GM12875 (cell line): ENCODE data around the gene FAM107B.
"Not testable (repeated sequence)": the region's sequence is repeated elsewhere in the genome, so short reads cannot be mapped to it uniquely, and the experiment has no call there.

Experiments used
- H3K4me3 ChIP-seq: one replicate; pipeline ENCODE4 v1.5.1; 2011; ENCODE audit warnings: low read depth, low read length, control low read depth
- TF ChIP-seq, protein P1 (sequence below): IDR thresholded peaks from 2 replicates; pipeline ENCODE4 v1.5.1; 2011; ENCODE audit warnings: low read depth, mild to moderate bottlenecking, control low read depth, inconsistent platforms, low read length, moderate library complexity, borderline replicate concordance; ENCODE audit not compliant: insufficient read depth

Gene FAM107B

DNA sequence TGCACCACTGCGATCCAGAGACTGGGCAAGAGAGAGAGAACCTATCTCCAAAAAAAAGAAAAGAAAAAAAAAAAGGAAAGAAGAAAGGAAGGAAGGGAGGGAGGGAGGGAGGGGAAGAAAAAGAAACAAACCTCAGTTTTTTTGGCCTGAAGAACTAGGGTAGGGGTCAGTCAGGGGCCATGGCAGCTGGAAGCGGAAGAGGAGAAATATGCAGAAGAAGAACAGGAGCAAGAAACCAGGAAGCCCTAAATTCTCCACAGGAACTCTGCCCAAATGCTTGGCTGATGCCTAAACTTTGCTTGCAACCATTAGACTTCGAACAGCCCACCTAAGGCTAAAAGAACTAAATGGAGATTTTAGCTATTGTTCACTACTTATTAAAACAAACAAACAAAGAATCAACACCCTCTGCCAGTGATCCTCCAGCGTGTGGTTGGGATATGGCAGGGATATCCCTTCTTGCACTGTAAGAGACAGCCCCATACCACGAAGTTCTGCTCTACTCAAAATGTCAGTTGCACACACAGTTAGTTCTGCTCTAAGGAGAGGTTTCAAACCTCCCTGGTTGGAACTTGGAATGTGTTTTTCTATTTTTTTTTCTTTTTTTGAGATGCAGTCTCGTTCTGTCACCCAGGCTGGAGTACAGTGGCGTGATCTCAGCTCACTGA is 139.5 kb downstream of the FAM107B start:
- H3K4me3 ChIP-seq, result no peak overlapping the region
- TF ChIP-seq, protein P1, sequence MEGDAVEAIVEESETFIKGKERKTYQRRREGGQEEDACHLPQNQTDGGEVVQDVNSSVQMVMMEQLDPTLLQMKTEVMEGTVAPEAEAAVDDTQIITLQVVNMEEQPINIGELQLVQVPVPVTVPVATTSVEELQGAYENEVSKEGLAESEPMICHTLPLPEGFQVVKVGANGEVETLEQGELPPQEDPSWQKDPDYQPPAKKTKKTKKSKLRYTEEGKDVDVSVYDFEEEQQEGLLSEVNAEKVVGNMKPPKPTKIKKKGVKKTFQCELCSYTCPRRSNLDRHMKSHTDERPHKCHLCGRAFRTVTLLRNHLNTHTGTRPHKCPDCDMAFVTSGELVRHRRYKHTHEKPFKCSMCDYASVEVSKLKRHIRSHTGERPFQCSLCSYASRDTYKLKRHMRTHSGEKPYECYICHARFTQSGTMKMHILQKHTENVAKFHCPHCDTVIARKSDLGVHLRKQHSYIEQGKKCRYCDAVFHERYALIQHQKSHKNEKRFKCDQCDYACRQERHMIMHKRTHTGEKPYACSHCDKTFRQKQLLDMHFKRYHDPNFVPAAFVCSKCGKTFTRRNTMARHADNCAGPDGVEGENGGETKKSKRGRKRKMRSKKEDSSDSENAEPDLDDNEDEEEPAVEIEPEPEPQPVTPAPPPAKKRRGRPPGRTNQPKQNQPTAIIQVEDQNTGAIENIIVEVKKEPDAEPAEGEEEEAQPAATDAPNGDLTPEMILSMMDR, result no peak

DNA sequence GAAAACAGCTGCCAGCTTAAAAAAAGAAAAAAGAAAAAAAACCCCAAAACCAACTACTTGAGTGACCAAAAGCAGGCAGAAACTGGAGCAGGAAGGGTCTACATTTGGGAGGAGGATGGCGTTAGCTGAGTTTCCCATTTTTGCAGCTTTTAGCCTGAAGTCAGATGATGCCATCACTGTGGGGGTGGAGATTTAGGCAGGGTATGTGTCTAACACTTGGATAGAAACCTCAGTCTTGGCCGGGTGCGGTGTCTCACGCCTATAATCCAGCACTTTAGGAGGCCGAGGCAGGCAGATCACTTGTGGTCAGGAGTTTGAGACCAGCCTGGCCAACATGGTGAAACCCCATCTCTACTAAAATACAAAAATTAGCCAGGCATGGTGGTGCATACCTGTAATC is 140.1 kb downstream of the FAM107B start:
- H3K4me3 ChIP-seq, result not testable (repeated sequence)

DNA sequence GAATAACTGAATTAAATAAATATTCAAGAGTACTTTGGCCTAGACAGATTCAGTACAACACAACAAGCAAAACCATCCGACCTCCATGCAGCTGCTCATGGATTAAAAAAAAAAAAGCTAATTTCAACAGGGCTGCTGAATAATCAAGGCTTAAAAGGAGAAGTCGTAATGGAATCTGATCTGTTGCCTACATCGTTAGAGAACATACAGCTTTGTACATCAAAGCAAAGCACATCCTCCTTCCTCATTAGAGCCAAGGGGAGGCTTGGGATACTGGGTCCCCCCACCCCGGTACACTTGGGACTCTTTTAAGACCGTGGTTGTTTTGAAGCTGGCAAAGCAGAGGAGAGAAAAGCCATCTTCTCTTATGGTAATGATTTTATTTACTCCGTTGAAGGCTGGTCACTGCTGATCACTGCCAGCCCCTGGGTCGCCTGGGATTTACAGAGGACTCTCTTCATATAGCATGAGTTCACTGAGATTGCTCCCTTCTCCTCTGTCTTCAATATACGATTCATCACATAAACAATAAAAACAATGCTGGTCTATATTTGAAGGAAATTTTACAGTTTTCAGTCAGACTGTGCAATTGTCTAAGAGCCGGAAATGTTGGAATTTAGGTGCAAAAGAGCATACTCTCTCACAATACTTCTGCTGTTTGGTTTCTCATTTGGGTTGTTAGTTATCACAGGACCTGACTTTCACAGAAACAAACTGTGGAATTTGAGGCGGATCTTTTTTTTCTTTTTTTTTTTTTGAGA is 148.8 kb downstream of the FAM107B start:
- TF ChIP-seq, protein P1, result no peak

DNA sequence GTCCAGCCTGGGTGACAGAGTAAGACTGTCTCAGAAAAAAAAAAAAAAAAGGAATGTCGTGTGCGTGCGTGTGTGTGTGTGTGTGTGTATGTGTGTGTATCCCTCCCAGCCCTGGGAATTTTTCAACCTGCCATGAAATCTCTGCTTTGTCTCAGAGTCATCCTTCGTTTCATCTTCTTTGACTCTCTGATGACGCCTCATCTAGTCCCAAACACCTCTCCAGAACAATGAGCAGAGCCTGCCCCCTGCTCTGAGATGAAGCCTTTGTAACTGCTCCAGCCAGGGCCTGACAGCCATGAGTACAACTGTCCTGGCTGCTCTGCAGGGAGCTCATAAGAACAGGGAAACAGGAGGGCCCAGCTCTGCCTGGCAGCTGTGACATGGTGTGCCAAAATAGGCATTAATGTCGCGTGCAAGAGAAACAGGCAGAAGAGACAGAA is 149.5 kb downstream of the FAM107B start:
- no peak overlapping the region for H3K4me3 ChIP-seq
- TF ChIP-seq, protein P1, result no peak

More for the DNA sequence above, 148.8 kb downstream of the FAM107B start:
- H3K4me3 ChIP-seq, result no peak overlapping the region

DNA sequence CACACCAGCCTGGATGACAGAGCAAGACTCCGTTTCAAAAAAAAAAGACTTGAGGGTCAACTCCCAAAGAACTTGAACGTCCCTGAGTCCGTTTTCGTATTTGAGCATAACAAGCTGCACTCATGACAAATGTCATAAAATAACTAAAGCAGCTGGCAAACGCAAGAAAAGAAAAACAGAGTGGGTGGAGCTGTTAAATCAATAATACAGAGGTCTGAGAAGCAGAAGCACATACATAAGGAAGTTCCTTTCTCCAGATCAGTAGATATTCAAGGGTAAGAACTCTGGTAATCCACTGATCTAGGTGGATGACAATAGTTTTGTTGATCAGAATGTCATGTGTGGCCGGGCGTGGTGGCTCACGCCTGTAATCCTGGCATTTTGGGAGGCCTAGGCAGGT is 150.1 kb downstream of the FAM107B start:
- no peak overlapping the region for H3K4me3 ChIP-seq
- TF ChIP-seq, protein P1, result no peak

DNA sequence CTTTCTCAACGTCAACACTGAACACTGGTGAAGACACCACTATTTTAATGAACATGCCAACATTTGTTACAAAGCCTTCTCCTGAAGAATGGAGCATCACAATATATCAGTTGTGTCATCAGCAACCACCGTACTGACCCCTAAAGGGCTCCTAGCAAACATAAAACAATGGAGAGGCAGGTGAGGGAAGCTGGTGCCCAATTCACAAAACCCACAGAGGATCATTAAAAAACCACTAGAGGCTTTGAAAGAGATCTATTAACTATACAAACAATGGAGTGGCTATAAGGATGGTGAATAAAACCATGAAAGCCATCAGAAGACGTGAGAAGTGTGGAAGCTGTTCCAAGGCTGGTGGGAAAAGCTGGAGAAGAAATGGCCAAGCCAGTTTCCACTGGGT is 150.8 kb downstream of the FAM107B start:
- TF ChIP-seq, protein P1, result no peak
- no peak overlapping the region for H3K4me3 ChIP-seq

DNA sequence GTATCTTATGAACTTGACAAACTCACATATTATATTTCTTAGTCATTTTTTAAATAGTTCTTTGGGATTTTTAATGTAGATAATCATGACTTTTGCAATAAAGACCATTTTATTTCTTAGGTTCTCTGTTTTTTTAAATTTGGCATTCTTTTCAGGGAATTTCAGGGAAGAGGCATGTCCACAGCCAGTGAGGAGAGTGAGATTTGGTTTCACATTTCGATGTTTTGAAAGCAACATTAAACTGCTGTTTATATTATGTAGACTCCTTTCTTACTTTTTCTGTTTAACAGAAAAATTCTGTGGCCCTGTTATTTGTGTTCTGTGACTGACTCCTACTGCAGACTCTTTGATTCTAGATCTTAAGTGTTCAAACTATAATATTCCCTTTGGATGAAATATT is 153.7 kb downstream of the FAM107B start:
- TF ChIP-seq, protein P1, result no peak
- no peak overlapping the region for H3K4me3 ChIP-seq
